ENCODE measurements around the gene MRPS34. TPM values are rescaled to one million over a fixed set of nuclear protein-coding genes. Genes with fewer than 3 reads are reported as not detected.

Gene MRPS34
- total and polyA plus RNA-seq, 2 experiments from 2014 or later = 164 to 188 TPM

GRCh38 chr16:1779234-1779701 is 6.3 kb upstream of the MRPS34 start:
- no peak overlapping the region for H3K27ac ChIP-seq

GRCh38 chr16:1778200-1779179 is 5.6 kb upstream of the MRPS34 start:
- H3K36me3 ChIP-seq = no peaks in the 10 kb centered on the region
- peaks cover 7% of the 10 kb centered on the region for H3K4me1 ChIP-seq (ENCODE audit: low read depth)
- no peak overlapping the region for H3K27ac ChIP-seq
- no peak for DNase-seq (ENCODE audit: low read depth in 1 of 2, low spot score in 1 of 2)
- TF ChIP-seq CTCF (IDR thresholded peaks at IDR 0.05; ENCODE audit: low read depth, low read length) = no peak
- no peaks in the 10 kb centered on the region for H3K27me3 ChIP-seq
- H3K4me3 ChIP-seq = no peak overlapping the region
- H3K9me3 ChIP-seq (ENCODE audit: low read depth) = no peaks in the 10 kb centered on the region

More at GRCh38 chr16:1779234-1779701, 6.3 kb upstream of the MRPS34 start:
- Histone ChIP-seq H3K27me3 (no peaks in the 10 kb centered on the region), H3K4me1 (ENCODE audit: low read depth) (peaks cover 3% of the 10 kb centered on the region), H3K4me3 (no peak overlapping the region), H3K36me3 (no peaks in the 10 kb centered on the region), H3K9me3 (ENCODE audit: low read depth) (no peaks in the 10 kb centered on the region)
- TF ChIP-seq CTCF (IDR thresholded peaks at IDR 0.05; ENCODE audit: low read depth, low read length) = no peak
- DNase-seq (ENCODE audit: low read depth in 1 of 2, low spot score in 1 of 2) = no peak

- TF ChIP-seq CTCF (IDR thresholded peaks at IDR 0.05; ENCODE audit: low read depth, low read length) = no peak
- no peak for DNase-seq (ENCODE audit: low read depth in 1 of 2, low spot score in 1 of 2)
- Histone ChIP-seq H3K36me3 (no peaks in the 10 kb centered on the region), H3K27ac (no peak overlapping the region), H3K4me1 (ENCODE audit: low read depth) (peaks cover 7% of the 10 kb centered on the region), H3K9me3 (ENCODE audit: low read depth) (no peaks in the 10 kb centered on the region), H3K4me3 (no peak overlapping the region), H3K27me3 (no peaks in the 10 kb centered on the region)
These were observed 4.7 kb upstream of the MRPS34 start for GRCh38 chr16:1777375-1778199.

- no peak overlapping the region for H3K27ac ChIP-seq
- no peak for TF ChIP-seq CTCF (IDR thresholded peaks at IDR 0.05; ENCODE audit: low read depth, low read length)
- DNase-seq (ENCODE audit: low read depth in 1 of 2, low spot score in 1 of 2) = no peak
- H3K36me3 ChIP-seq = no peaks in the 10 kb centered on the region
- H3K9me3 ChIP-seq (ENCODE audit: low read depth) = no peaks in the 10 kb centered on the region
- H3K4me1 ChIP-seq (ENCODE audit: low read depth) = peaks cover 11% of the 10 kb centered on the region
- no peak overlapping the region for H3K4me3 ChIP-seq
- no peaks in the 10 kb centered on the region for H3K27me3 ChIP-seq
These were observed 4.0 kb upstream of the MRPS34 start for GRCh38 chr16:1776991-1777374.

GRCh38 chr16:1776672-1776955 is 3.7 kb upstream of the MRPS34 start:
- H3K9me3 ChIP-seq (ENCODE audit: low read depth) = no peaks in the 10 kb centered on the region
- H3K27me3 ChIP-seq = no peaks in the 10 kb centered on the region
- no peak overlapping the region for H3K27ac ChIP-seq
- no peak for DNase-seq (ENCODE audit: low read depth in 1 of 2, low spot score in 1 of 2)
- no peaks in the 10 kb centered on the region for H3K36me3 ChIP-seq
- peaks cover 13% of the 10 kb centered on the region for H3K4me1 ChIP-seq (ENCODE audit: low read depth)
- H3K4me3 ChIP-seq = no peak overlapping the region
- TF ChIP-seq CTCF (IDR thresholded peaks at IDR 0.05; ENCODE audit: low read depth, low read length) = no peak
